SK-N-SH (cell line): ENCODE measurements around the gene KDM5C. TPM values are rescaled to one million over a fixed set of nuclear protein-coding genes. Genes with fewer than 3 reads are reported as not detected.

Experiments
- CTCF ChIA-PET: fragments of 300-600, 350-600 bp; formaldehyde crosslinking; extraction: SDS; loops from one replicate; lab custom pipeline; 2021; lab: Yijun Ruan, JAX
- POLR2A ChIA-PET: fragments of 350-600 bp; sonication (Branson Sonifier 250); formaldehyde crosslinking; extraction: SDS; loops from one replicate; lab custom pipeline; 2020; ENCODE audit warnings: antibody characterized with exemption, inconsistent platforms; lab: Yijun Ruan, JAX
- DNase-seq: peaks from one replicate; pipeline ENCODE4 v3.0.0; 2012
- H2AFZ ChIP-seq: fragments of 200-600 bp; sonication (generic); 2 replicates; pipeline ENCODE4 v1.8.1; 2016; ENCODE audit warnings: antibody characterized with exemption, mild to moderate bottlenecking, low read depth
- H3F3A ChIP-seq: fragments of 200-600 bp; sonication (generic); replicated peaks from 2 replicates; pipeline ENCODE3; 2016; ENCODE audit warnings: antibody characterized with exemption, mild to moderate bottlenecking; ENCODE audit not compliant: insufficient read depth
- H3K27ac ChIP-seq, 2 experiments: fragments of 200-500 bp in 1 of 2; fragments of 200-600 bp in 1 of 2; sonication (Bioruptor generic) in 1 of 2; sonication (generic), shearing (Covaris generic) in 1 of 2; 2 replicates each; pipeline versions ENCODE4 v1.5.1 to v1.6.1; 2014 to 2016; ENCODE audit warnings: low read depth in 2 of 2, inconsistent platforms in 1 of 2, low read length in 1 of 2, mild to moderate bottlenecking in 1 of 2, mixed read lengths in 1 of 2
- H3K27me3 ChIP-seq: fragments of 200-600 bp; sonication (generic), shearing (Covaris generic); 2 replicates; pipeline ENCODE4 v1.6.1; 2016; ENCODE audit warnings: mixed run types; ENCODE audit not compliant: insufficient read depth
- H3K36me3 ChIP-seq, 2 experiments: fragments of 200-500 bp in 1 of 2; fragments of 200-600 bp in 1 of 2; sonication (Bioruptor generic) in 1 of 2; sonication (generic) in 1 of 2; replicated peaks in 1 of 2; 2 replicates each; pipeline versions ENCODE3 to v1.5.1; 2014 to 2016; ENCODE audit warnings: low read length in 1 of 2, mild to moderate bottlenecking in 1 of 2; ENCODE audit not compliant: insufficient read depth in 2 of 2, control insufficient read depth in 1 of 2
- H3K4me1 ChIP-seq, 2 experiments: fragments of 200-500 bp in 1 of 2; fragments of 200-600 bp in 1 of 2; sonication (Bioruptor generic) in 1 of 2; sonication (generic), shearing (Covaris generic) in 1 of 2; 2 replicates each; pipeline versions ENCODE4 v1.5.1 to v1.6.1; 2014 to 2016; ENCODE audit warnings: low read depth in 1 of 2, low read length in 1 of 2, mixed run types in 1 of 2; ENCODE audit not compliant: insufficient read depth in 2 of 2, control insufficient read depth in 1 of 2
- H3K4me2 ChIP-seq: fragments of 200-600 bp; sonication (generic), shearing (Covaris generic); 2 replicates; pipeline ENCODE4 v1.6.1; 2017; ENCODE audit warnings: mixed run types
- H3K4me3 ChIP-seq, 2 experiments: fragments of 200-500 bp in 1 of 2; fragments of 200-600 bp in 1 of 2; sonication (Bioruptor generic) in 1 of 2; sonication (generic), shearing (Covaris generic) in 1 of 2; 2 replicates each; pipeline versions ENCODE4 v1.5.1 to v1.8.1; 2014 to 2016; ENCODE audit warnings: low read depth in 2 of 2, inconsistent platforms in 1 of 2, low read length in 1 of 2, mild to moderate bottlenecking in 1 of 2, mixed read lengths in 1 of 2, moderate library complexity in 1 of 2
- H3K79me2 ChIP-seq: fragments of 200-600 bp; sonication (generic); 2 replicates; pipeline ENCODE4 v1.8.1; 2017; ENCODE audit warnings: mild to moderate bottlenecking; ENCODE audit not compliant: insufficient read depth
- H3K9ac ChIP-seq: fragments of 200-600 bp; sonication (generic); 2 replicates; pipeline ENCODE4 v1.6.1; 2017; ENCODE audit warnings: mixed run types
- H3K9me2 ChIP-seq: fragments of 200-600 bp; sonication (generic); 2 replicates; pipeline ENCODE4 v1.6.1; 2017; ENCODE audit warnings: mixed run types
- H3K9me3 ChIP-seq: fragments of 200-600 bp; sonication (generic); 2 replicates; pipeline ENCODE4 v1.6.1; 2017; ENCODE audit warnings: mixed run types, mild to moderate bottlenecking, moderate library complexity
- H4K20me1 ChIP-seq: fragments of 200-600 bp; sonication (generic); 2 replicates; pipeline ENCODE4 v1.6.1; 2017; ENCODE audit warnings: mild to moderate bottlenecking, mixed run types; ENCODE audit not compliant: insufficient read depth
- CTCF ChIP-seq: fragments of 200-600 bp; sonication (generic); IDR thresholded peaks from 2 replicates; pipeline ENCODE4 v1.6.1; 2017; ENCODE audit warnings: antibody characterized with exemption, mild to moderate bottlenecking, moderate library complexity
- FOXJ3 ChIP-seq: sonication (generic); formaldehyde crosslinking; IDR thresholded peaks from 2 replicates; pipeline ENCODE4 v1.5.1; 2020; ENCODE audit warnings: mild to moderate bottlenecking, missing genetic modification reagents
- FOXM1 ChIP-seq: IDR thresholded peaks from 2 replicates; pipeline ENCODE4 v1.4.0; 2012; ENCODE audit warnings: low read depth, mild to moderate bottlenecking
- GABPA ChIP-seq: IDR thresholded peaks from 2 replicates; pipeline ENCODE4 v1.4.0; 2012; ENCODE audit warnings: low read depth, mild to moderate bottlenecking
- IRF3 ChIP-seq: fragments of 150-350 bp; IDR thresholded peaks from 2 replicates; pipeline ENCODE4 v1.6.1; 2016; ENCODE audit warnings: mild to moderate bottlenecking, low read depth, low read length
- MXI1 ChIP-seq: IDR thresholded peaks from 2 replicates; pipeline ENCODE4 v1.6.1; 2012; ENCODE audit warnings: mild to moderate bottlenecking, low read depth, low read length, improper control_type of control experiment
- NFIC ChIP-seq: IDR thresholded peaks from 2 replicates; pipeline ENCODE4 v1.4.0; 2012; ENCODE audit warnings: borderline replicate concordance
- NRF1 ChIP-seq: IDR thresholded peaks from 2 replicates; pipeline ENCODE4 v1.6.1; 2012; ENCODE audit warnings: low read depth, mild to moderate bottlenecking, low read length
- POLR2AphosphoS5 ChIP-seq: IDR thresholded peaks from 2 replicates; pipeline ENCODE4 v1.6.1; 2012; ENCODE audit warnings: low read depth, low read length
- RCOR1 ChIP-seq: fragments of 150-350 bp; IDR thresholded peaks from 2 replicates; pipeline ENCODE4 v1.6.1; 2017; ENCODE audit warnings: antibody characterized with exemption, low read length
- RFX5 ChIP-seq: IDR thresholded peaks from 2 replicates; pipeline ENCODE4 v1.6.1; 2012; ENCODE audit warnings: mild to moderate bottlenecking, improper control_type of control experiment, low read length
- RXRA ChIP-seq: IDR thresholded peaks from 2 replicates; pipeline ENCODE4 v1.4.0; 2012; ENCODE audit warnings: low read depth, mild to moderate bottlenecking, borderline replicate concordance
- SMC3 ChIP-seq: IDR thresholded peaks from 2 replicates; pipeline ENCODE4 v1.6.1; 2012; ENCODE audit warnings: low read depth, low read length, improper control_type of control experiment
- USF1 ChIP-seq: IDR thresholded peaks from 2 replicates; pipeline ENCODE4 v1.4.0; 2012; ENCODE audit warnings: low read depth, borderline replicate concordance
- YY1 ChIP-seq: IDR thresholded peaks from 2 replicates; pipeline ENCODE4 v1.4.0; 2012; ENCODE audit warnings: low read depth, mild to moderate bottlenecking
- ZBTB33 ChIP-seq: IDR thresholded peaks from 2 replicates; pipeline ENCODE4 v1.4.0; 2012; ENCODE audit warnings: low read depth, borderline replicate concordance
- WGBS: methylation state at CpG from one replicate; pipeline ENCODE4 v1.1.6; 2017; ENCODE audit warnings: low lambda C conversion rate; 5-methylcytosine and 5-hydroxymethylcytosine counted together
- polyA plus RNA-seq, 3 experiments: library from polyadenylated mRNA; depleted of rRNA; stranded (reverse); fragments of >200 nt; gene quantifications; 2 replicates each; pipeline ENCODE4 v1.2.3, GENCODE V29; 2012
- TF ChIP-seq, protein P1 (sequence below): IDR thresholded peaks from 2 replicates; pipeline ENCODE4 v1.4.0; 2012; ENCODE audit warnings: low read depth

The KDM5C gene
- polyA plus RNA-seq, 1 of the 3 experiments (the other 2 are of a cell fraction): 76.6 TPM

- no peak for TF ChIP-seq CTCF
- TF ChIP-seq, protein P1, sequence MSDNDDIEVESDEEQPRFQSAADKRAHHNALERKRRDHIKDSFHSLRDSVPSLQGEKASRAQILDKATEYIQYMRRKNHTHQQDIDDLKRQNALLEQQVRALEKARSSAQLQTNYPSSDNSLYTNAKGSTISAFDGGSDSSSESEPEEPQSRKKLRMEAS: no peak
- TF ChIP-seq, all 33 proteins: peak for 0
Measured at GRCh38 chrX:53246231-53246630, 21.2 kb upstream of the KDM5C start (continued).

DNA sequence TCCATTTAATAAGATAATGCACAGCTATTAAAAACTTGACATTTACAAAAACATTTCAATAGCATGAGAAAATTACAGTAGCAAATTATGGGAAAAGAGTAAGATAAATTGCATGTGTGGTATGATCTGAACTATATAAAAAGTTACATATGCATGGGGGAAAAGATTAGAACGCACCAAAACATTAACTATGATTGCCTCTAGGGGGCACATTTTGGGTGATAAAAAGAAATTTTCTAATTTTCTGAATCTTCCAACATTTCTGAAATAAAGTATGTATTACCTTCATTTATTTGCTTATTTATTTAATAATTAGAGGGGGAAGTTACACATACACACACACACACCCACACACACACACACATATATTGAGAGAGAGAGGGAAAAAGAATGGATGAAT lies 19.6 kb upstream of the KDM5C start:
- no peaks in the 10 kb centered on the region for H4K20me1 ChIP-seq
- no peak overlapping the region for H3K4me2 ChIP-seq
- TF ChIP-seq USF1: no peak
- TF ChIP-seq CTCF: peak; percentile 61
- H2AFZ ChIP-seq: no peak overlapping the region
- peaks cover 0 to 5% of the 10 kb centered on the region in 2 experiments for H3K36me3 ChIP-seq
- no peaks in the 10 kb centered on the region for H3K4me1 ChIP-seq
- H3K27ac ChIP-seq: no peak overlapping the region
- WGBS: 51% methylated on average over 1 of the region's 1 CpG
- H3K79me2 ChIP-seq: no peaks in the 10 kb centered on the region
- H3K27me3 ChIP-seq: no peaks in the 10 kb centered on the region
- CTCF ChIA-PET: interaction anchor here (1.1 to 1.6 kb wide), 4 partner anchors 8 to 21 kb away, joined by 3 to 10 read pairs (median 6); partner anchors contain the start of gene KDM5C
- H3K9ac ChIP-seq: no peak overlapping the region
- DNase-seq: no peak
- H3K4me3 ChIP-seq: no peak overlapping the region
- H3F3A ChIP-seq: peaks cover 3% of the 10 kb centered on the region
- POLR2A ChIA-PET: no interaction called here
- no peaks in the 10 kb centered on the region for H3K9me2 ChIP-seq
- no peaks in the 10 kb centered on the region for H3K9me3 ChIP-seq

- no peak for DNase-seq
- Histone ChIP-seq H3K4me3 (no peak overlapping the region), H3K4me2 (no peak overlapping the region), H3K9me3 (no peaks in the 10 kb centered on the region), H3K36me3 (peaks cover 0 to 1% of the 10 kb centered on the region in 2 experiments), H3K9me2 (no peaks in the 10 kb centered on the region), H3K4me1 (no peaks in the 10 kb centered on the region), H3K27me3 (no peaks in the 10 kb centered on the region), H3F3A (peaks cover 3% of the 10 kb centered on the region), H3K79me2 (no peaks in the 10 kb centered on the region), H2AFZ (no peak overlapping the region), H3K9ac (no peak overlapping the region), H4K20me1 (no peaks in the 10 kb centered on the region), H3K27ac (no peak overlapping the region)
- CTCF ChIA-PET: interaction anchor here (1.3 kb wide), 1 partner anchor 19 kb away, joined by 3 read pairs; no protein-coding TSS in a partner anchor
- POLR2A ChIA-PET: no interaction called here
- WGBS: 33% methylated on average over 4 of the region's 4 CpGs
- no peak for TF ChIP-seq YY1
- TF ChIP-seq RFX5: no peak
- TF ChIP-seq FOXJ3 (CRISPR knock-in tag): no peak
- TF ChIP-seq POLR2AphosphoS5: no peak
- no peak for TF ChIP-seq MXI1
- no peak for TF ChIP-seq NRF1
- TF ChIP-seq NFIC: no peak
- TF ChIP-seq RXRA: no peak
- no peak for TF ChIP-seq IRF3
- TF ChIP-seq GABPA: no peak
- TF ChIP-seq ZBTB33: no peak
- no peak for TF ChIP-seq RCOR1
- TF ChIP-seq SMC3: no peak
- TF ChIP-seq FOXM1: no peak
Measured at GRCh38 chrX:53242310-53242709, 17.3 kb upstream of the KDM5C start.
